Fibroblast of skin of left biceps (primary cell): Measurements from ENCODE around the gene CT55.
"Not testable (repeated sequence)": the region's sequence is repeated elsewhere in the genome, so short reads cannot be mapped to it uniquely, and the experiment has no call there.

ENCODE experiments used
- DNase-seq, 2 experiments: peaks; one replicate each; pipeline ENCODE4 v3.0.0-alpha.2; 2013; ENCODE audit warnings: low read depth in 2 of 2

The CT55 gene

DNA sequence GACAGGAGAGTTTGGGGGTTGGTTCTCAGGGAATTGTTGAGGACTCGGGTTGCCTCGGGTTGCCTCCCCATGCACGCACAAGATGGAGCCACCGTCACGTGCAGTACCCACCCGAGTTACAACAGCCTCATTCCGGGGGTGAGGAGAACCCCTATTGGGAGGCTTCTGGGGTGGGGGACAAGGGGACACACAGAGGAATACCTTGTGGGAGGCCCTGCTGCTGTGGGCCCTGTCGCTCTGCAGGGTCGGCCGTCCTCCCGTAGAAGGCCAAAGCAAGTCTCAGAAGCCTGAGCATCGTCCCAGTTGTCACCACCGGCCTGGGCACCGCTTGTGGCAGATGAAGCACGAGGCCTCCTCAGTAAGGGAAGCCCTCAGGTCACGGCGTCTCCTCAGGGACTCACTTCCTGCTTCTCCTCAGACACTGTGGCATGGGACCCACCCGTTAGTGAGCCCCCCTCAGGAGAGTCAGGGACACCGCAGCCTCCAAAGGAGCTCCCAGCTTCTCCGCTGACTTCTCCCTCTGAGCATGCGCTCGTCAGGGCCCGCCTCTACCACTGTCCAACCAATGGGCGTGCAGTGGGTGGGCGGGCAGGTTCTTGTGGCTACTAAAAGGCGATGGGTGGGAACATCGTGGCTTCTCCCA is at the start of gene CT55:
Gene CT55 (minus strand): TSS at position 522 of the 643 bp plus-strand sequence. CDS start 227 bp downstream, at position 295.
- no peak for DNase-seq

- DNase-seq = no peak
These were observed 42.1 kb upstream of the CT55 start for GRCh38 chrX:135213200-135213844.

DNA sequence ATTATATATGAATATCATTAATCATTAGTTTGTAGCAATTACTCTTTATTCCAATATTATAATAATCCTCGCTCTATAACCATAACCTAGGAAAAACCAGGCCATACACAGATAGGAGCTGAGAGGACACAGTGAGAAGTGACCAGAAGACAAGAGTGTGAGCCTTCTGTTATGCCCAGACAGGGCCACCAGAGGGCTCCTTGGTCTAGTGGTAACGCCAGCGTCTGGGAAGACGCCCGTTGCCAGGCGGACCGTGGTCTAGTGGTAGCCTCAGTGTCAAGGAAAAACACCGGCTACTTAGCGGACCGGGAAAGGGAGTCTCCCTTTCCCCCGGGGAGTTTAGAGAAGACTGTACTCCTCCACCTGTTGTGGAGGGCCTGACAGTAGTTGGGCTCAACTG is 35.2 kb upstream of the CT55 start:
- DNase-seq = not testable (repeated sequence)

- DNase-seq = no peak
These were observed 29.1 kb upstream of the CT55 start for GRCh38 chrX:135200297-135200696.

DNA sequence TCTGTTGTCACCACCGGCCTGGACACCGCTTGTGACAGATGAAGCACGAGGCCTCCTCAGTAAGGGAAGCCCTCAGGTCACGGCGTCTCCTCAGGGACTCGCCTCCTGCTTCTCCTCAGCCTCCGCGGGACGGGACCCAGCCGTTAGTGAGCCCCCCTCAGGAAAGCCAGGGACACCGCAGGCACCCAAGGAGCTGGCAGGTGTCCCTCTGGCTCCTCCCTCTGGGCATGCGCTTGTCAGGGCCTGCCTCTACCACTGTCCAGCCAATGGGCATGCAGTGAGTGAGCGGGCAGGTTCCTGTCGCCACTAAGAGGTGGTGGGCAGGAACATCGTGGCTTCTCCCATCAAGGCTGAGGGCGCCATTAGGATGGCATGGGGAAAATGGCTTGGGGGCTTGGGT is 23.5 kb upstream of the CT55 start:
- DNase-seq = no peak

- DNase-seq = no peak
These were observed 22.5 kb upstream of the CT55 start for GRCh38 chrX:135193740-135194139.

- no peak for DNase-seq
These were observed 20.6 kb upstream of the CT55 start for GRCh38 chrX:135191838-135192237.

GRCh38 chrX:135185795-135186443 is 14.7 kb upstream of the CT55 start:
- no peak for DNase-seq

GRCh38 chrX:135178636-135179035 is 7.4 kb upstream of the CT55 start:
- no peak for DNase-seq

DNA sequence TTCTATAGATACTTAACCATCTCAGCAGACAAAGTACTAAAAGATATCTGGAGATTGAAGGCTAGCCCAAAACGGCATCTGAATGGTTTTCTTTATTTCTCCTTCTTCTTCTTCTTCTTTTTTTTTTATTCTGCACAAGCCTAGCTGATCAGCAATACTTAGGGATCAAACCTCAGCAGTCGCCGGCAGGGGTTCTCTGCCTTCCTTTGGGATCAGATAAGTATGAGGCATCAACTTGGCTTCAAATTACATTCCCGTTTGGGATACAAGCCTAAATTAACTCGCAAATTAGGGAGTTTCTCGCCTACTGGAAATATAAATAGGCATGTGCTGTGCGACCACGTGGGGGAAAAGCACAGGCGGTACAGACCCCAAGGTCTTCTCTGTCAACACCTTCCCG is 730 bp downstream of the CT55 start:
- DNase-seq = no peak

DNA sequence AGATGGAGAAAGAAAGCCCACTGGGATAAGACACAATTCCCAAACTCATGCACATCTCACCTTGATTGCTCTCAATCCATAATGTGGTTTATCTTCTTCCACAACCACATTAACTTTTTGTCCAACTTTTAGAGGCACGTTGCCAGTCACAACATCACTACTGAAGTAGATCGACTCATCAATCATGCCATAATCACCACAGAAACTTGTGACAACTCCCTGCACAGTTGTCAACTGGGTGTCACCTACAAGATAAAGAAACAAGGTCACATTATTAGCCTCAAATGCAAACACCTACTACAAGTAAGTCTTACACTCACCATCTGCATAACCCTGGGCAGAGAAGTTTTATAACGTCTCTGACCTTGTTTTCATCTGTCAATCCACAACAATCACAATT is 1.7 kb downstream of the CT55 start:
- not testable (repeated sequence) for DNase-seq

DNA sequence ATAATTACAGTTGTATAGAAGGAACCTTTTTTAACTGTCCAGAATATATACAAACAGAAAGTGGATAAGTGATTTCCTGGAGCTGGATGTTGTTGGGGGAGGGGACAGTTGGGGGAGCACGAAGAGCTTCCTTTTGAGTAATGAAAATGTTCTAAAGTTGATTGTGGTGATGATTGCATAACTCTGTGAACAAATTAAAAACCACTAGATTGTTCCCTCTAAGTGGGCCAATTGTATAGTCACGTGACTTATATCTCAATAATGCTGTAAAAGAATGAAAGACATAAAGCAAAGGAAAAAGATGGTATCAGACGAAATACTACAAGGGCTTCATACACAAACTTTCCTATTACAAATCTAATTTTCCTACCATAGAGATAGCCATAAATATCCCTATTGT is 2.7 kb downstream of the CT55 start:
- no peak for DNase-seq

DNA sequence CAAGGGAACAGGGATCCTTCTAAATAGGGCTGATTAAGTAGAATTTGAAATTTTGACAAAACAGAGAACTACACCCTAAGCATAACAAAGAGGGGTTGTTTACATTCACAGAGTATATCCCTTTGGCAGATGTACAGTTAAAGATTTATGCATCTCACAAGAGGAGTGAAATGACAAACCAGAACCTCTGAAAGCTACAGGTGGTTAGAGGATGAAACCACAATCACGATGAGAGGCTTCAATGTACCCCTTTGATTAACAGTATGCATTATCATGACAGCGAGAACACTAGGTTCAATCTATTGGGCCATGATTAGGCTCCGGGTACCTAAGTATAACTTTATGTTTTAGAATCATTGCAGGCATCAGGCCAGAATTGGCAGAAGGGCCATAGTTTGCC is 16.5 kb downstream of the CT55 start:
- DNase-seq = not testable (repeated sequence)

DNA sequence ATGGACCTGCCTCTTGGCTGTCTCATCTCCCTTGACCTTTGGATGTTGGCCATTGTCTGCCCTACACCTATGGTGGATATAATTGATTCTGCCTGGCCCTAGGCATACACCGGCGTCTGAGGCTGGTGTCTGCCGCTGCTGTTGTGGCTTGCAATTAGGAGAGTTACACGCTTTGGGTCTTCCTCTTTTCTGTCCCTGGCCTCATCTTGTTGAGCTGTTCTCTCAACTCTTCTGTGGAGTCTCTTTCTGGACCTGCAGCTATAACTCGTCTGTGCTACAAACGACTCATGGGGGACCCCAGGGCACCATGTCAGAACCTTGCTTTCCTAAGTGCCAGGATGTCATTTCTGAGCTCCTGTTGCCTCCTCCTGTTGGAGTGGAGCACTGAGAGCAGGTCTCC is 45.1 kb downstream of the CT55 start:
- not testable (repeated sequence) for DNase-seq

DNA sequence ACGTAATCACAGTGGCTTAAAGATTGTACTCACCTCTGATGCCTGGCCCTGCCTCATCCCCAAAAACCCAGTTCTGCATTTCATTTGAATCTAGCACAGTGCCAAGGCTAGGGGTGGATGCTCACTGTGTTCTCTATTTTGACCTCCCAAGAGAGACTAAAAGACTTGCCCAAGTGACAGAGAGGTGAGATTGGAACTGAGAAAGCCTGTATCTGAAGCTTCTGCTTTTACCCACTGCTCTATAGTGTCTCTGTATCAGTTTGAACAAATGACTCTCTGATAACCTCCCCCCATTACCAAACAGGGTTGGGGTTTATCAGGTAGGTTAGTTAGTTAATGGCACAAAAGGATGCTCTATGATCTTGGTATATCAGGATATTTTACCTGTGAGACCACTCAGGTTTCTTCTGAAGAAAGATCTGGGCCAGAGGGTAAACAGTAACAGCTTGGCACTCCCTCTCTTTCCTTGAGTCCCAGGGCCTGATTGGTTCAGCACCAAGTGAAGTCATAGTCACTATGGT is 51.1 kb downstream of the CT55 start, which contains the start of gene ETDB:
Gene ETDB (minus strand): TSS at position 471 of the 521 bp plus-strand sequence. CDS start 1,265 bp downstream, outside the sequence.
- not testable (repeated sequence) for DNase-seq

- DNase-seq = not testable (repeated sequence)
These were observed 55.1 kb downstream of the CT55 start for GRCh38 chrX:135116064-135116463.

GRCh38 chrX:135114392-135114791 is 56.8 kb downstream of the CT55 start:
- DNase-seq = no peak

GRCh38 chrX:135112743-135113142 is 58.5 kb downstream of the CT55 start:
- DNase-seq = no peak

DNA sequence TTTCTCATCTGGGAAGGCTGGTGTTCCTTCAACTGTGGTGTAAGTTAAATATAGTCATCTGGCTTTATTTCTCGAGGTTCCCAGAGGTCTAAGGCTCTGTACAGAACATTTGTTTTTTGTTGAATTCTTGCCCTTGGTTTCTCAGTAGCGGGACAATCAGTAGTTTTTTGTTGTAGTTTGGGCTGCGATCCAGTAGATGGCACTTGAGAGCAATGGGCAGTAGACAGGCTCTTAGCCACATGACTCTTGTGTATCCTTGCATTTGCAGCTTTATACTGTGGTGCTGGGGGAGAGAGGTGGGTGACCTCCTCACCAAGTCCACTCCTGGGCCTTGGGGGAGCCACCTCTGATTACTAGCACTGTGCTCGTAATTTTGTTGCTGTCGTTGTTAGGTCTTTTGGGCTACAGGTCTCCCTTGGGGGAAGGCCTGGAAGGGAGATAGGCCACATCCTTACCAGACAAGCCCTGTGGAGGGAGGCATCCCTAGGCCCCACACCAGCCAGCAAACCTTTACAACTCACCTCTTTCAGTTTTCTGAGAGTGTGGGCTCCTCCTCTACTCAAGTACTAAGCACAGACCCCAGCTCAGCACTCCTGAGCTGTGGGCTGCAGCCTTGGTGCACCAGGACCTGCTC is 59.0 kb downstream of the CT55 start:
- no peak for DNase-seq

- no peak for DNase-seq
These were observed 61.6 kb downstream of the CT55 start for GRCh38 chrX:135109554-135109953.
